SK-N-SH (cell line): ENCODE results near the gene GCFC2. TPM values are rescaled to one million over a fixed set of nuclear protein-coding genes. Genes with fewer than 3 reads are reported as not detected.

Source experiments
- CTCF ChIA-PET: fragments of 300-600, 350-600 bp; formaldehyde crosslinking; extraction: SDS; loops from one replicate; lab custom pipeline; 2021; lab: Yijun Ruan, JAX
- POLR2A ChIA-PET: fragments of 350-600 bp; sonication (Branson Sonifier 250); formaldehyde crosslinking; extraction: SDS; loops from one replicate; lab custom pipeline; 2020; ENCODE audit warnings: antibody characterized with exemption, inconsistent platforms; lab: Yijun Ruan, JAX
- DNase-seq: peaks from one replicate; pipeline ENCODE4 v3.0.0; 2012
- H2AFZ ChIP-seq: fragments of 200-600 bp; sonication (generic); 2 replicates; pipeline ENCODE4 v1.8.1; 2016; ENCODE audit warnings: antibody characterized with exemption, mild to moderate bottlenecking, low read depth
- H3F3A ChIP-seq: fragments of 200-600 bp; sonication (generic); replicated peaks from 2 replicates; pipeline ENCODE3; 2016; ENCODE audit warnings: antibody characterized with exemption, mild to moderate bottlenecking; ENCODE audit not compliant: insufficient read depth
- H3K27ac ChIP-seq, 2 experiments: fragments of 200-500 bp in 1 of 2; fragments of 200-600 bp in 1 of 2; sonication (Bioruptor generic) in 1 of 2; sonication (generic), shearing (Covaris generic) in 1 of 2; 2 replicates each; pipeline versions ENCODE4 v1.5.1 to v1.6.1; 2014 to 2016; ENCODE audit warnings: low read depth in 2 of 2, inconsistent platforms in 1 of 2, low read length in 1 of 2, mild to moderate bottlenecking in 1 of 2, mixed read lengths in 1 of 2
- H3K27me3 ChIP-seq: fragments of 200-600 bp; sonication (generic), shearing (Covaris generic); 2 replicates; pipeline ENCODE4 v1.6.1; 2016; ENCODE audit warnings: mixed run types; ENCODE audit not compliant: insufficient read depth
- H3K36me3 ChIP-seq, 2 experiments: fragments of 200-500 bp in 1 of 2; fragments of 200-600 bp in 1 of 2; sonication (Bioruptor generic) in 1 of 2; sonication (generic) in 1 of 2; replicated peaks in 1 of 2; 2 replicates each; pipeline versions ENCODE3 to v1.5.1; 2014 to 2016; ENCODE audit warnings: low read length in 1 of 2, mild to moderate bottlenecking in 1 of 2; ENCODE audit not compliant: insufficient read depth in 2 of 2, control insufficient read depth in 1 of 2
- H3K4me1 ChIP-seq, 2 experiments: fragments of 200-500 bp in 1 of 2; fragments of 200-600 bp in 1 of 2; sonication (Bioruptor generic) in 1 of 2; sonication (generic), shearing (Covaris generic) in 1 of 2; 2 replicates each; pipeline versions ENCODE4 v1.5.1 to v1.6.1; 2014 to 2016; ENCODE audit warnings: low read depth in 1 of 2, low read length in 1 of 2, mixed run types in 1 of 2; ENCODE audit not compliant: insufficient read depth in 2 of 2, control insufficient read depth in 1 of 2
- H3K4me2 ChIP-seq: fragments of 200-600 bp; sonication (generic), shearing (Covaris generic); 2 replicates; pipeline ENCODE4 v1.6.1; 2017; ENCODE audit warnings: mixed run types
- H3K4me3 ChIP-seq, 2 experiments: fragments of 200-500 bp in 1 of 2; fragments of 200-600 bp in 1 of 2; sonication (Bioruptor generic) in 1 of 2; sonication (generic), shearing (Covaris generic) in 1 of 2; 2 replicates each; pipeline versions ENCODE4 v1.5.1 to v1.8.1; 2014 to 2016; ENCODE audit warnings: low read depth in 2 of 2, inconsistent platforms in 1 of 2, low read length in 1 of 2, mild to moderate bottlenecking in 1 of 2, mixed read lengths in 1 of 2, moderate library complexity in 1 of 2
- H3K79me2 ChIP-seq: fragments of 200-600 bp; sonication (generic); 2 replicates; pipeline ENCODE4 v1.8.1; 2017; ENCODE audit warnings: mild to moderate bottlenecking; ENCODE audit not compliant: insufficient read depth
- H3K9ac ChIP-seq: fragments of 200-600 bp; sonication (generic); 2 replicates; pipeline ENCODE4 v1.6.1; 2017; ENCODE audit warnings: mixed run types
- H3K9me2 ChIP-seq: fragments of 200-600 bp; sonication (generic); 2 replicates; pipeline ENCODE4 v1.6.1; 2017; ENCODE audit warnings: mixed run types
- H3K9me3 ChIP-seq: fragments of 200-600 bp; sonication (generic); 2 replicates; pipeline ENCODE4 v1.6.1; 2017; ENCODE audit warnings: mixed run types, mild to moderate bottlenecking, moderate library complexity
- H4K20me1 ChIP-seq: fragments of 200-600 bp; sonication (generic); 2 replicates; pipeline ENCODE4 v1.6.1; 2017; ENCODE audit warnings: mild to moderate bottlenecking, mixed run types; ENCODE audit not compliant: insufficient read depth
- CHD2 ChIP-seq: fragments of 150-350 bp; IDR thresholded peaks from 2 replicates; pipeline ENCODE4 v1.6.1; 2018; ENCODE audit warnings: low read length; ENCODE audit not compliant: partially characterized antibody
- FOXJ3 ChIP-seq: sonication (generic); formaldehyde crosslinking; IDR thresholded peaks from 2 replicates; pipeline ENCODE4 v1.5.1; 2020; ENCODE audit warnings: mild to moderate bottlenecking, missing genetic modification reagents
- FOXM1 ChIP-seq: IDR thresholded peaks from 2 replicates; pipeline ENCODE4 v1.4.0; 2012; ENCODE audit warnings: low read depth, mild to moderate bottlenecking
- GATA2 ChIP-seq: sonication (generic); formaldehyde crosslinking; IDR thresholded peaks from 2 replicates; pipeline ENCODE4 v1.5.0; 2020; ENCODE audit warnings: mild to moderate bottlenecking, missing genetic modification reagents
- MEF2A ChIP-seq: IDR thresholded peaks from 2 replicates; pipeline ENCODE4 v1.4.0; 2012; ENCODE audit warnings: low read depth, borderline replicate concordance
- NFIC ChIP-seq: IDR thresholded peaks from 2 replicates; pipeline ENCODE4 v1.4.0; 2012; ENCODE audit warnings: borderline replicate concordance
- REST ChIP-seq: IDR thresholded peaks from 2 replicates; pipeline ENCODE4 v1.6.1; 2012; ENCODE audit warnings: mild to moderate bottlenecking, low read depth, low read length, moderate library complexity
- RFX5 ChIP-seq: IDR thresholded peaks from 2 replicates; pipeline ENCODE4 v1.6.1; 2012; ENCODE audit warnings: mild to moderate bottlenecking, improper control_type of control experiment, low read length
- RXRA ChIP-seq: IDR thresholded peaks from 2 replicates; pipeline ENCODE4 v1.4.0; 2012; ENCODE audit warnings: low read depth, mild to moderate bottlenecking, borderline replicate concordance
- TAF1 ChIP-seq: IDR thresholded peaks from 2 replicates; pipeline ENCODE4 v1.6.1; 2012; ENCODE audit warnings: low read depth, mild to moderate bottlenecking, low read length, moderate library complexity, borderline replicate concordance
- TCF12 ChIP-seq: IDR thresholded peaks from 2 replicates; pipeline ENCODE4 v1.4.0; 2012
- TEAD4 ChIP-seq: IDR thresholded peaks from 2 replicates; pipeline ENCODE4 v1.4.0; 2012; ENCODE audit warnings: mild to moderate bottlenecking, borderline replicate concordance; ENCODE audit not compliant: insufficient read depth
- YY1 ChIP-seq: IDR thresholded peaks from 2 replicates; pipeline ENCODE4 v1.4.0; 2012; ENCODE audit warnings: low read depth, mild to moderate bottlenecking
- WGBS: methylation state at CpG from one replicate; pipeline ENCODE4 v1.1.6; 2017; ENCODE audit warnings: low lambda C conversion rate; 5-methylcytosine and 5-hydroxymethylcytosine counted together
- polyA plus RNA-seq, 3 experiments: library from polyadenylated mRNA; depleted of rRNA; stranded (reverse); fragments of >200 nt; gene quantifications; 2 replicates each; pipeline ENCODE4 v1.2.3, GENCODE V29; 2012
- TF ChIP-seq, protein P1 (sequence below): IDR thresholded peaks from 2 replicates; pipeline ENCODE4 v1.4.0; 2012; ENCODE audit warnings: low read depth, borderline replicate concordance

The GCFC2 gene
- polyA plus RNA-seq, 1 of the 3 experiments (the other 2 are of a cell fraction), result 7.7 TPM

GRCh38 chr2:75705921-75706320, 4.8 kb downstream of the GCFC2 start:
- Histone ChIP-seq H3K27me3 (no peaks in the 10 kb centered on the region), H3K79me2 (peaks cover 17% of the 10 kb centered on the region), H4K20me1 (no peaks in the 10 kb centered on the region), H3K9me2 (no peaks in the 10 kb centered on the region), H3K9ac (no peak overlapping the region), H3K27ac (no peak overlapping the region), H3K36me3 (peaks cover 36 to 37% of the 10 kb centered on the region in 2 experiments), H3K9me3 (no peaks in the 10 kb centered on the region), H2AFZ (0 out of 2 replicates have a peak overlapping the region, but pooled peaks have one; percentile 31), H3F3A (peaks cover 13% of the 10 kb centered on the region), H3K4me3 (no peak overlapping the region), H3K4me1 (peaks cover 1 to 11% of the 10 kb centered on the region in 2 experiments; a peak in 3 of 4 replicates), H3K4me2 (no peak overlapping the region)
- no peak for DNase-seq
- TF ChIP-seq REST, result no peak
- TF ChIP-seq, protein P1, sequence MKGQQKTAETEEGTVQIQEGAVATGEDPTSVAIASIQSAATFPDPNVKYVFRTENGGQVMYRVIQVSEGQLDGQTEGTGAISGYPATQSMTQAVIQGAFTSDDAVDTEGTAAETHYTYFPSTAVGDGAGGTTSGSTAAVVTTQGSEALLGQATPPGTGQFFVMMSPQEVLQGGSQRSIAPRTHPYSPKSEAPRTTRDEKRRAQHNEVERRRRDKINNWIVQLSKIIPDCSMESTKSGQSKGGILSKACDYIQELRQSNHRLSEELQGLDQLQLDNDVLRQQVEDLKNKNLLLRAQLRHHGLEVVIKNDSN, result no peak
- no peak for TF ChIP-seq TAF1
- no peak for TF ChIP-seq GATA2
- TF ChIP-seq FOXJ3 (CRISPR knock-in tag), result no peak
- TF ChIP-seq TCF12, result no peak
- no peak for TF ChIP-seq RXRA
- TF ChIP-seq NFIC, result no peak
- TF ChIP-seq CHD2, result no peak
- TF ChIP-seq MEF2A, result no peak
- TF ChIP-seq TEAD4, result no peak
- TF ChIP-seq FOXM1, result no peak
- TF ChIP-seq RFX5, result no peak
- TF ChIP-seq YY1, result no peak
- ChIA-PET POLR2A (no interaction called here), CTCF (no interaction called here)
- 57% methylated on average over 1 of the region's 1 CpG for WGBS
